ENCODE data around the gene SH2D2A.

SH2D2A gene

DNA sequence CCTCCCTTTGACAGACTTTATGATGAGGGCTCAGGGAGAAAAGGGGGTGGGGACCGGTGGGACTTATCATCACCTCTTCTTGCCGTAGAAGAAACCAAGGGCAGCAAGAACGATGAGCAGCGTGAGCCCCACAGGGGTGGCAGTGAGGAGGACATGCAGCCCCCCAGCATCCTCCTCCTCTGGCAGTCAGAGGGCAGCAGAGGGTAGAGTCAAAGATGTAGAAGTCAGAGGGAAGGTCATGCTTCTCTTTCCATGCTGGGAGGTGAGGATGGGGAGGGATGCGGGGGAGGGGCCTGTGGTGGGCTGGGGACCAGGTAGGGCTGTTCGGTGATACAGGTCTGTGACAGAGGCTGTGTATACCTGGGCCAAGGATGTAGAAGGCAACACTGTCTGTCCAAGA is 27.5 kb upstream of the SH2D2A start:
- no peak for DNase-seq (ENCODE audit: low read depth)
- TF ChIP-seq, protein P1, sequence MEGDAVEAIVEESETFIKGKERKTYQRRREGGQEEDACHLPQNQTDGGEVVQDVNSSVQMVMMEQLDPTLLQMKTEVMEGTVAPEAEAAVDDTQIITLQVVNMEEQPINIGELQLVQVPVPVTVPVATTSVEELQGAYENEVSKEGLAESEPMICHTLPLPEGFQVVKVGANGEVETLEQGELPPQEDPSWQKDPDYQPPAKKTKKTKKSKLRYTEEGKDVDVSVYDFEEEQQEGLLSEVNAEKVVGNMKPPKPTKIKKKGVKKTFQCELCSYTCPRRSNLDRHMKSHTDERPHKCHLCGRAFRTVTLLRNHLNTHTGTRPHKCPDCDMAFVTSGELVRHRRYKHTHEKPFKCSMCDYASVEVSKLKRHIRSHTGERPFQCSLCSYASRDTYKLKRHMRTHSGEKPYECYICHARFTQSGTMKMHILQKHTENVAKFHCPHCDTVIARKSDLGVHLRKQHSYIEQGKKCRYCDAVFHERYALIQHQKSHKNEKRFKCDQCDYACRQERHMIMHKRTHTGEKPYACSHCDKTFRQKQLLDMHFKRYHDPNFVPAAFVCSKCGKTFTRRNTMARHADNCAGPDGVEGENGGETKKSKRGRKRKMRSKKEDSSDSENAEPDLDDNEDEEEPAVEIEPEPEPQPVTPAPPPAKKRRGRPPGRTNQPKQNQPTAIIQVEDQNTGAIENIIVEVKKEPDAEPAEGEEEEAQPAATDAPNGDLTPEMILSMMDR (IDR thresholded peaks at IDR 0.05; ENCODE audit: control insufficient read depth, extremely low read depth, insufficient read depth): no peak
- H3K4me3 ChIP-seq (ENCODE audit: low read depth, low read length): no peak overlapping the region

DNA sequence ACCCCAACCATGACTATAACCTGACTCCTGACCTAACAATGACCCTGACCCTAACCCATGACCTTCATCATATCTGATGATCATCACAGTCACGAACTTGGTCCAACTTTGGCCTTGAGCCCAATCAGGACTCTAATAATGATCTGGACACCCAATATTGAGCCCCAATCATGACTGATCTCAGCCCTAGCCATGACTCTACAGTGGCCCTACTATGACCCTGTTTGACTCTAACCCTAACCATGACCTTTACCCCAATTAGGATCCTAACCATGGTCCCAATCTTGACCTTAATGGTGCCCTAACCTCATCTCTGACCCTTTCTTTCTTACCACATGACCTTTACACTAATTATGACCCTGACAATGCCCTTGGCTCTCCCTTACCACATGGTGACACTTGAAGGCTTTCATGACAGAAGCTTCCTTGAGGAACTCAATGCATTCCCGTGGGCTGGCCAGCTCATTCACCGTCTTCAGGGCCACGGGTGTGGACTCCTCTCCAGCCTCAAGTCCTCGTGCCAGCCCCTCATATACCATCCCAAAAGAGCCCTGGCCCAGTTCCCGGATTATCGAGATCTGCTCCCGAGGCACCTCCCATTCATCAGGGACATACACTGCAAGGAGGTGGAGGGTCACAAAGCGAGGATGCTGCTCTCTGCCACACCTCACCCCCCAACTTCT is 26.1 kb upstream of the SH2D2A start:
- no peak overlapping the region for H3K4me3 ChIP-seq (ENCODE audit: low read depth, low read length)
- TF ChIP-seq, protein P1 (IDR thresholded peaks at IDR 0.05; ENCODE audit: control insufficient read depth, extremely low read depth, insufficient read depth): no peak
- DNase-seq (ENCODE audit: low read depth): no peak

DNA sequence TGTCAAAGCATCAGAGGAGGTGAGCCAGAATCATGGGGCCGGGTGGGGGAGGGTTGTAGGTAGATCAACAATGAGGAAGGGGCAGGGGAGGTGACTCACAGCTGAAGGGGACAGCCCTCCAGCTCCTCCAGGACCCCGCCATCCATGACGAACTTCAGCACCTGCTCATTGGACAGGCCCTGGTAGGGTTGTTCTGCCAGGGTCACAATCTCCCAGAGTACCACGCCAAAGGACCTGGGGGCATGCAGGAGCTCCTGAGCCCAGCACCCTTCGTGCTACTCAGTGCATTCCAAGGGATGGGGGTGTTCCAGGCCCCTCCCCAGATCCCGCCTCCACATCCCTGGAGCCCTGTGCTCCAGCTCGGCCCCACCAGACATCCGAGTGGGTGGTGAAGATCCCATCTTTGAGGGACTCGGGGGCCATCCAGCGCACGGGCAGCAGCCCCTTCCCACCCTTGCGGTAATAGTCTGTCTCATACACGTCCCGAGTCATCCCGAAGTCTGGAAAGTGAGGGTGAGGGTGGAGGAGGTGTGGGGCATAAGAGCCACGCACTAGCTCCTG is 24.7 kb upstream of the SH2D2A start:
- H3K4me3 ChIP-seq (ENCODE audit: low read depth, low read length): no peak overlapping the region
- DNase-seq (ENCODE audit: low read depth): no peak
- TF ChIP-seq, protein P1 (IDR thresholded peaks at IDR 0.05; ENCODE audit: control insufficient read depth, extremely low read depth, insufficient read depth): no peak

DNA sequence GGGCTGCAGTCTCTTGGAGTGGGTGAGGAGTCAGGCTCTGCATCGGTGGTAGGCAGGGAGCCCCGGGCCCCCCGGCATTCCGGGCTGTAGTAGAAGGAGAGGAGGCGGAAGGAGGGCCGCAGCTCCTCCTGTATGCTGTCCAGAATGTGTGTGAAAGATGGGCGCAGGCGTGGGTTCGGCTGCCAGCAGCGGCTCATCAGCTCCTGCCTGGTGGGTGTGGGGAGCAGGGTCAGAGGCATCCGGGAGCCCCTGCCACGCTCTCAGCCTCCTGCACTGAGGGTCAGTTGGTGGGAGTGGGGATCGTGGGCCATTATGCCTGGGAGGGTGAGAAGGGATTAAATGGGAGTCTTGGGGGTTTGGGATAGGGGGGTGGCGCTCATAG is 24.2 kb upstream of the SH2D2A start:
- DNase-seq (ENCODE audit: low read depth): no peak
- TF ChIP-seq, protein P1 (IDR thresholded peaks at IDR 0.05; ENCODE audit: control insufficient read depth, extremely low read depth, insufficient read depth): no peak
- H3K4me3 ChIP-seq (ENCODE audit: low read depth, low read length): no peak overlapping the region

DNA sequence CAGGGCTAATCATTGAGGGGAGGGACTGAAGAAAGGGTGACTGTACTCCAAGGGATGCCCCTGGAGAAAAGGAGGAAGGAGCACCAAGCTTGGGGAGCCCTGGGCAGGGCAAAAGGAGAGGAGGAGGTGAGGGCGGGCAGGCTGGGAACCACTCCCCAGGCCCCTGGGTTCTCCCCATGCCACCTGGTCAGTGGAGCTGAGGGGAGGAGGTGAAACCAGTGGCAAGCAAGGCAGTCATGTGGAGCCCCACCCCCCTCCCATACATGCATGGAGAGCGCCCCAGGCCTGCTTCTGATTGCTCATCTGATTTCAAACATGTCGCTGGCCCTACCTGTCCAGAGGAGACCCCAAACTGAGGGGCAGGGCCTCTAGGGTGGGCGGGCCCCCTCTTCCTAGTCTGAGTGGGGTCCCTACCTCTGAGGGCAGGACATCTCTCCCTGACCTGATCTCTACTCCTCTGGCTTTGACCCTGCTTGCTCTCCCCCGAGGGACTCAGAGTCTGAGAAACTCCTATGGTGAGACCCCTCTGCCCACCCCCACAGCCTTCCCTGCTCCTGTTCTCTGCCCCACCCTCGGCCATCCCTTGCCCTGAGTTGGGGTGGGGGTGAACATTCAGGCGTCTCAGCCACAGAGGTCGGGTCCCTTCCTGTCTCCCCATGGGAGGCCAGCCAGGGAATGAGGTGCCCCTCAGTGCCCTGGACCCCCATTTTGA is 23.7 kb upstream of the SH2D2A start:
- H3K4me3 ChIP-seq (ENCODE audit: low read depth, low read length): no peak overlapping the region
- no peak for DNase-seq (ENCODE audit: low read depth)
- TF ChIP-seq, protein P1 (IDR thresholded peaks at IDR 0.05; ENCODE audit: control insufficient read depth, extremely low read depth, insufficient read depth): no peak

DNA sequence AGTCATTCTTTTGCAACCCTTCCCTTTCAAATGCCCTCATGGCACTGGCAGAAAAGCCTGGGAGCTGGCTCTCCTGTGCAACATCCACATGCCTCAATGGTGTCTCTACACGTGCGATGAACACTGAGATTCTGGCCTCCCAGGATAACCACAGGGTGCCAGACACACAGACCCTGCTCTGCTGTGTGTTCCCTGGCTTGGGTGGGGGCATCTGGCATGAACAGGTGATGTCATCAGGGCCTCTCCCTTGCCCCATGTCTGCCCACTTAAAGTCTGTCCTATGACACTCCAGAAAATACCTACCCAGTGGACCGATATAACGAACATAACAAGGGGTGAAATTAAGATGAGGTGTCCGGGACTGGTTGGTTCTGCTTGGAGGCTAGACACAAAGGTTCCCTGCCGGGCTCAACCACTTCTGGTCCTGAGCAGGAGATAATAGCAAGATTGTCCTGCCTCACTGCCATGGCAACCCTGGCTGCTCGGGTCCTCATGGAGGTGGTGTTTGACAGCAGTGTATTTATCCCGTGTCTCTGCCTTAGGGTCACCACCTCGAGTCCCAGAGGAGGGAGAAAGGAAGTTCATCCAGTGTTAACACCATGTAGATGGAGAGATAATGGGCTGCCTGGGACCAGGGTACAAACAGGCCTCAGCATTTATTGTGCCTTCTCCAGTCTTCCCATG is 22.9 kb upstream of the SH2D2A start:
- TF ChIP-seq, protein P1 (IDR thresholded peaks at IDR 0.05; ENCODE audit: control insufficient read depth, extremely low read depth, insufficient read depth): no peak
- H3K4me3 ChIP-seq (ENCODE audit: low read depth, low read length): no peak overlapping the region
- no peak for DNase-seq (ENCODE audit: low read depth)

All from LNCaP clone FGC (cell line).